ENCODE data around the gene CLDN7.

Gene CLDN7

DNA sequence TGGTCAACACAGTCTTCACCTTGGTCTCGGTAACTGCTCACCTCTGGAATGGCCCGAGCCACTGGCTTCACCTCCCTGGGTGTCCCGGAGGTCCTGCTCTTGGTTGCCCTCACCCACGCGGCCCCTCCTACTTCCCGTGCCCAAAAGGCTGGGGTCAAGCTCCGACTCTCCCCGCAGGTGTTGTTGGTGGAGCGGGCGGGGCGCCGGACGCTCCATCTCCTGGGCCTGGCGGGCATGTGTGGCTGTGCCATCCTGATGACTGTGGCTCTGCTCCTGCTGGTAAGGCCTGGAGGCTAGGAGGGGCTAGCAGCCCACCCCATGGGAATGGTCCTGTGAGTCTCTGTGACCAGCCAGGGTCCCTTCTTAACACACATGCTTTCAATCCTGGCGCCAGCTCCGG is 22.6 kb upstream of the CLDN7 start:
- no peak for DNase-seq

DNA sequence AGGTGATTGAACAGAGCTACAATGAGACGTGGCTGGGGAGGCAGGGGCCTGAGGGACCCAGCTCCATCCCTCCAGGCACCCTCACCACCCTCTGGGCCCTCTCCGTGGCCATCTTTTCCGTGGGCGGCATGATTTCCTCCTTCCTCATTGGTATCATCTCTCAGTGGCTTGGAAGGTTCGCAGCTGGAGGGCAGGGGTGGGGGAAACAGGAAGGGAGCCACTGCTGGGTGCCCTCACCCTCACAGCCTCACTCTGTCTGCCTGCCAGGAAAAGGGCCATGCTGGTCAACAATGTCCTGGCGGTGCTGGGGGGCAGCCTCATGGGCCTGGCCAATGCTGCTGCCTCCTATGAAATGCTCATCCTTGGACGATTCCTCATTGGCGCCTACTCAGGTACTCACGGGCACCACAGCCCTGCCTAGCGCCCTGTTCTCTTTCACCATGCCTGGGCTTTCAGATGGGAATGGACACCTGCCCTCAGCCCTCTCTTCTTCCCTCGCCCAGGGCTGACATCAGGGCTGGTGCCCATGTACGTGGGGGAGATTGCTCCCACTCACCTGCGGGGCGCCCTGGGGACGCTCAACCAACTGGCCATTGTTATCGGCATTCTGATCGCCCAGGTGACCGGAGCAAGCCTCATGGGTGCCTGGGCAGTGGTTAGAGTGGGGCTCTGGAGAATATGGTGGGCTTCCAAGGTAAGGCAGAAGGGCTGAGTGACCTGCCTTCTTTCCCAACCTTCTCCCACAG is 21.4 kb upstream of the CLDN7 start:
- DNase-seq: no peak

DNA sequence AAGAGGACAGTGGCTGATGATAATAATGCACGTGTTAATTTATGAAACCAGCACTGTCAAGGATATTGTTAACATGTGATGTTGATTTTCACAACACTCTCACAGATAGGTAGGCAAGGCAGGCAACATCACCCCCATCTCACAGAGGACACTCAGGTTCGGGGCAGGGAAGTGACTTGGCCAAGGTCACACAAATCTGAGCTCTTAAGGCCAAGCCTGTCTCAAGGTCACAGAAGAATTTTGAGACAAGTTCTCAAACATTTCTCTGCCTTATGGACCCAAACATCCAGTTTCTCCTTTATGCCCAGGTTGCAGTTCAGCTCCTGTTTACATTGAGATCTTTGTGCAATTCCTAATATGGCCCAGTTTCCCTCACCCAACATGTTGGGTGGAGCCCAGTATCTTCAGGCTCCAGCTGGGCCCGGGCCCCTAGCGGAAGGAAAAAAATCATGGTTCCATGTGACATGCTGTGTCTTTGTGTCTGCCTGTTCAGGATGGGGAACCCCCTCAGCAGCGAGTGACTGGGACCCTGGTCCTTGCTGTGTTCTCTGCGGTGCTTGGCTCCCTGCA is 20.6 kb upstream of the CLDN7 start:
- DNase-seq: no peak

DNA sequence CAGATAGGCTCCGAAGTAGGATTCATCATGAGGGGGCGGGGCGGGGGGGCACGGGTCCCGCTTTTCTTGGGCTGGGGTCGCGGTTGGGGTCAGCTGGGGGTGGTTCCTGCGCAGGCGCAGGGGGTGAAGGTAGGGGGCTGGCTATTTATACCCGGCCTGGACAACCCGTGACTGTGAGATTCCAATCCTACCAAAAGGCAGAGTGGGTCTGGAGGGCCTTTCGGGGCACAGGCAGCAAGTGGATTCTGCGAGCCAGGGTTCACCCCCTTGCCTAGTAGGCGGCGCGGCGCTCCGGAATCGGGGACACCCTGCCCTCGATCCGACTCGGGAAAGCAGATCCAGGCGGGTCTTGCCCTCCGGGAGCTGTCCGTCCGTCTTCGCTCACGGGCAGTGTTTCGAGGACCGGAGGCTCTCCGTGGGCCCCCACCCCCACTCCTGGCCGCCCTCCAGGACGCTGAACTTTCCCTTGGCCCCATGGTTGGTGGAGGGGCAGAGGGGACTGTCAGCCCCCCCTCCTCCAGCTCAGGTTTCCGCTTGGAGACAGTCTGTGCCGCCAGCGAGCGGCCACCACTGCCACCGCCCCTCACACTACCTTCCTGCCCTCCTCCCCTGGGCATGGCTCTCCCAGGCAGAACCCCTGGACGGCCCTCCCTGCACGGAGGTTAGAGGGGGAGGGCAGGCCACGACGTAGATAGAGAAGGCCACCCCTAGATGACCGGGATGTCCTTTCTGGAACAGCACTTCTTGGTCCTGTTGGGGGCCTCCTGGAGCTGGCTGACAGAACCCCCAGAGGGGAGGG is 19.9 kb upstream of the CLDN7 start:
- no peak for DNase-seq

DNA sequence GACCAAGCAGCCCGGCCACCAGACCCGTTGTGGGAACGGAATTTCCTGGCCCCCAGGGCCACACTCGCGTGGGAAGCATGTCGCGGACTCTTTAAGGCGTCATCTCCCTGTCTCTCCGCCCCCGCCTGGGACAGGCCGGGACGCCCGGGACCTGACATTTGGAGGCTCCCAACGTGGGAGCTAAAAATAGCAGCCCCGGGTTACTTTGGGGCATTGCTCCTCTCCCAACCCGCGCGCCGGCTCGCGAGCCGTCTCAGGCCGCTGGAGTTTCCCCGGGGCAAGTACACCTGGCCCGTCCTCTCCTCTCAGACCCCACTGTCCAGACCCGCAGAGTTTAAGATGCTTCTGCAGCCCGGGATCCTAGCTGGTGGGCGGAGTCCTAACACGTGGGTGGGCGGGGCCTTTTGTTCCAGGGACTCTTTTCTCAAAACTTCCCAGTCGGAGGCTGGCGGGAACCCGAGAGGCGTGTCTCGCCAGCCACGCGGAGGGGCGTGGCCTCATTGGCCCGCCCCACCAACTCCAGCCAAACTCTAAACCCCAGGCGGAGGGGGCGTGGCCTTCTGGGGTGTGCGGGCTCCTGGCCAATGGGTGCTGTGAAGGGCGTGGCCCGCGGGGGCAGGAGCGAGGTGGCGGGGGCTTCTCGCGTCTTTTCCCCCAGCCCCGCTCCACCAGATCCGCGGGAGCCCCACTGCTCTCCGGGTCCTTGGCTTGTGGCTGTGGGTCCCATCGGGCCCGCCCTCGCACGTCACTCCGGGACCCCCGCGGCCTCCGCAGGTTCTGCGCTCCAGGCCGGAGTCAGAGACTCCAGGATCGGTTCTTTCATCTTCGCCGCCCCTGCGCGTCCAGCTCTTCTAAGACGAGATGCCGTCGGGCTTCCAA is 19.0 kb upstream of the CLDN7 start, which contains the start of gene SLC2A4:
Gene SLC2A4, plus strand, starts transcription at position 645 of the 879 bp plus-strand sequence. Its CDS starts 217 bp downstream, at position 862.
- peak; percentile 94 for DNase-seq

DNA sequence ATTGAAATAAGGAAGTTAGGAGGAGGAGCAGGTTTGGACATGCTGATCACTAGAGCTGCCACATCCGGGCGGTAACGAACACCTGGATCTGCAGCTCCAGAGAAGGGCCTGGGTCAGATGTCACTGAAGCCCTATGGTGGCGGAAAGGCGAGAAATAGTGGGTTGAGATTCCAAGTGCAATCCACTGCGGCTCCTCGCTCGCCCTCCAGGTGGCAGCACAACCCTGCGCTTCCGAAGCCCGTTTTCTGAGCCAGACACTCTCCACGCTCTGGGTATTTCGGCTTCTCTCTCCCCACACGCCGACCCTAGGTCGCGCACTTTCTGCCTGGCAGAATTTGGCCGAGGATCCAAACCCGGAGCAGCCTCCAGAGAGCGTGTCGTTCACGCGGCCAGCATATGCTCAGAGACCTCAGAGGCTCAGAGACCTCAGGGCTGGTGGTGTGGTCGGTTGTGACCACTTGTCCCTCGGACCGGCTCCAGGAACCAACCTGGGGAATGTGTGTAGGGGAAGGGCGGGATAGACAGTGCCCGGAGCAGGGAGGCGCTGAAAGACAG is 18.3 kb upstream of the CLDN7 start:
- DNase-seq: peak; percentile 64

DNA sequence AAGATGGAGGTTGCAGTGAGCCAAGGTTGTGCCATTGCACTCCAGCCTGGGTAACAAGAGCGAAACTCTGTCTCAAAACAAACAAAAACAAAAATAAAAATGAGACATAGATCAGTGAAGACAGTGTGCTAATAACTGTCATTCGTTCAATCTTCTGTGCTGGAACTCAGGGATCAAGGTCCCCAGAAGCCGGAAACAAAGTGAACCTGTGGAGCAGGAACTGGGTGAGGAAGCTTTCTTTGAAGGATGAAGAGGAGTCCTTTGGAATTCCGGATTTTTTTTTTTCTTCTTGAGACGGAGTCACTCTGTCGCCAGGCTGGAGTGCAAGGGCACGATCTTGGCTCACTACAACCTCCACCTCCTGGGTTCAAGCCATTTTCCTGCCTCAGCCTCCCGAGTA is 17.2 kb upstream of the CLDN7 start:
- DNase-seq: no peak

DNA sequence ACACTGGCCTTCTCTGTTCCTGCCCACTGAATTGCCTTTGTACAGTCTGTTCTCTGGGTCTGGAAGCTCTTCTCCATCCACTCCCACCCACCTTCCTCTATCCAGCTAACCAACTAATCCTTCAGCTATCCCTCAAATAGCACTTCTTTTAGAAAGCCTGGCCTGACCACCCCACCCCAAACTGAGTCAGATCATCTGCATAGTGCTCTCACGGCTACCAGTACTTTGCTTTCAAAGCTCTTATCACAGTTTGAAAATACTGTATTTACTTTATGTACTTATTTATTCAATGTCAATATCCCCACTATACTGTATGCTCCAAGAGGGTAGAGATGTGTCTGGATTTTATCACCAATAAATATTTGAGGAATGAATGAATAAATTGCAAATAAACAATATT is 4.5 kb upstream of the CLDN7 start:
- no peak for DNase-seq

DNA sequence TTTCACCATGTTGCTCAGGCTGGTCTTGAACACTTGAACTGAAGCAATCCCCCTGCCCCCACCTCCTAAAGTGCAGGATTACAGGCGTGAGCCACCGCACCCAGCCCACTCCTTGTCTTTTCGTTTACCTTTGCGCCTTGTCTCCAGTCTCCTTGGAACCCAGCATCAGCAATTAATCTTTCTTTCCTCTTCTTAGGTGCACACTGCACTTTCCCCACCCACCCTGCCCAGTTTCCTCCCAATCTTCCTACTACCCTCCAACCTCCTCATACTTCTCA is 1.5 kb upstream of the CLDN7 start:
- DNase-seq: no peak

DNA sequence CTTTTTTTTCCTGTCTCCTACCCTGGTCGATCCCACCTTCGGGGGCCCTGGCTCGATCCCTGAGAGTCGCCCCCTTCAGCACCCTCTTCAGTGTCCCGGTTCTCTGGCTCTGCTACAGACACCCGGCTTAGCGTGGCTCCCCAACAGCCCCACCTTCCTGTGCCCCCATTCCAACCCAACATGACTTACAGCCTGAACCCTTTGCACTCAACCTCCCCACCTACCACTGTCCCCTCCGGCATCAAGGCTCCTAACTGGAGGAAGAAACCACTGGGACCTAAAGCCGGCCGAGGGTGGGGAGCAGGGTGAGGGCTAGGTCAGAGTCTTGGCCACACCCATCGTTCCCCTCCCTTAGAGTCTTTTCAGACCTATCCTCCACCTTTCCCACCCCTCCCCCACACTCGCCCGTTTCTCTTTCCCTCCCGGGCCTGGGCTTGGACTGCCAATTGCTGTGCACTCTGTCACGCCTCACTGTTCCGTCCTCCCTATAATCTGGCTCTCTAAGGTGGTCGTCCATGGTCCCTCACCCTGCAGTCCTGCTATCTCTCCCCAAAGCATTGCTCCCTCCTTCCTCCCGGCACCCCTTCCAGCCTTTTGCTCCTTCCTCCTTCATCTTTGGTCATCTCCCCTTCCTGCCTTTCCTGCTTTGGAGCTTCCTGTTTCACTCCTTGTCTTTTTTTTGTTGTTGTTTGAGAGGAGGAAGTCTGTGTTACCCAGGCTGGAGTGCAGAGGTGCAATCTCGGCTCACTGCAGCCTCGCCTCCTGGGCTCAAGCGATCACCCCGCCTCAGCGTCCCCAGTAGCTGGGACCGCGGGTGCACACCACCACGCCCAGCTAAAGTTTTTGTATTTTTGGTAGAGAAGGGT is 890 bp upstream of the CLDN7 start:
- no peak for DNase-seq

DNA sequence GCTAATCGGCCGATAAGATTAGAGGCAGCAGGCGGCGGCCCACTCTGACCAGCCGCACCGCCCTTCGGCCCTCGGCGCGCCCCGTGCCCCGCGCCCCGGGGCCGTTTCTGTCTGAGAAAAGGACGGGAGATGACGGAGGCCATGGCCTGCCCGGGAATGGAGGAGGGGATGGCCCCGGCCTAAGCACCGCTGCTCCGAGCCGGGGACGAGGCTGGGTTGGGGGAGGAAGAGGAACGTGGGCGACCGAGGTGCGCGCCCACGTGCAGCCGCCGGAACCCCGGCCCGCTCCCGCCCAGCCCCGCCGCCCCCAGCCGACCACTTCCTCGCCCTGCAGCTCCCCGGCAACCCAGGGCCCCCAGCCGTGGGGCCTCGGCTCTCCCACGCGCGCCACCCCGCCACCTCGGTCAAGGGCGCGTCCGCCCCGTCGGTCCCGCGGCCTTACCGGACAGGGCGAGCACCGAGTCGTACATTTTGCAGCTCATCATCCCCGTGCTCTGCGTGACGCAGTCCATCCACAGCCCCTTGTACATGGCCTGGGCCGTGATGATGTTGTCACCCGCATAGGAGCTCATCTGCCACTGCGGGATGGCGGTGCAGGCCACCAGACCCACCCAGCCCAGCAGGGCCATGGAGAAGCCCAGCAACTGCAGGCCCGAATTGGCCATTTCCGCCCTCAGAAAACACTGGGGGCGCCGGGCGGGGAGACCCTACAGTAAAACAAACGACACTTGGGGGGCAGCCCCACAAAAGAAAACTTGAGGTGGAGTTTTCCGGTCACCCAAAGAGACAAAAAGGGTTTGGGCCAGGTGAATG is 693 bp downstream of the CLDN7 start:
- no peak for DNase-seq

DNA sequence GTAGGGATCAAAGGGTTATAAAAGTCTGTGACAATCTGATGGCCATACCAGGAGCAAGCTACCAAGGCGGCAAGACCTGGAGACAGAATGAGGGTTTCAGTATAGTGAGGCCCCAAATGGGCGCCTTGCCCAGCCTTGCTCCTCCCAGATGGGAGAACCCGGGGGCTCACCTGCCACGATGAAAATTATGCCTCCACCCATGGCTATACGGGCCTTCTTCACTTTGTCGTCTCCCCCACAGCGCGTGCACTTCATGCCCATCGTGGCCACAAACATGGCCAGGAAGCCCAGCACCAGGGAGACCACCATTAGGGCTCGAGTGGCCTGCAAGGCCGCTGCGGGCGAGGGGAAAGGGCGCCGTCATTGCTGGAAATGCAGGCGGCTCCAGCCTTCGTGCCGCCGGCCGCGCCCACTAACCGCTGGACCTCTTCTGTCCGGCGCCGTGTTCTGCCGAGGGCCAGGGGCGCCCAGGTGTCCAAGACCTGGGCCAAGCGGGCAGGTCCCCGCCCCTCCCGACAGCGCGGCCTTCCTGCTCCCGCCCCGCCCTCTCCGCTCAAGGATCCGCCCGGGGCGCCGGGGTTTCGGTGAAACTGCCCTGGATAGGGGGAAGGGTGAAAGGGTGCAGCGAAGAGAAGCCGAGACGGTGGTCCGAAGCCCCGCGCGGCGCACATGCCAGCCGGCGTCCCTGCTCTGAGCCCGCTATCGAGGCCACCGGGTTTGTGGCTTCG is 1.5 kb downstream of the CLDN7 start:
- no peak for DNase-seq

DNA sequence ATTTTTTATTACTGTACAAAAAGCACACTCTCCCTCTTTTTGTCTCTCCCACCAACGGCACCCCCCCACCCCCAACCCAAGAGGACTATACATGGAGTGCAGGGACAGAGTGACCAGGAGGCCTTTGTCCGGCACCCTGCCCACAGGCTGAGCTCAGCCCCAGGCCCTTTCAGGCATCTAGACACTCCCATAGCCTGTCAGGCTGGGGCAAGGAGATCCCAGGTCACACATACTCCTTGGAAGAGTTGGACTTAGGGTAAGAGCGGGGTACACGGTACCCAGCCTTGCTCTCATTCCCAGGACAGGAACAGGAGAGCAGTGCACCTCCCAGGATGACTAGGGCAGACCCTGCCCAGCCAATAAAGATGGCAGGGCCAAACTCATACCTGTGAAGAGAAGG is 2.1 kb downstream of the CLDN7 start:
- no peak for DNase-seq

DNA sequence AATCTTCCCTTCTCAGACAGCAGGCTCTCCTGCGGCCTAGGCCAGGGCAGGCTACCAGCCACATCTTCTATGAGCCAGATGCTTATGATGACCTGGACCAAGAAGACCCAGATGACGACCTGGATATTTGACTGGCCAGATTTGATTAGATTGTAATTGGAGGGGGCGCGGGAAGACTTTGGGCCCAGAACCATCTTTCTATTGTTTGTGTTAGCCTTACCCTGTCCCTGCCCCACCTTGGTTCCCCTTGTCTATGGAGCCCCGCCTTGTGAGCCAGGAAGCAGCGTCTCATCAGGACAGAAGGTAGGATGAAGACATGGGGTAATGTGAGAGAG is 2.8 kb downstream of the CLDN7 start:
- no peak for DNase-seq

DNA sequence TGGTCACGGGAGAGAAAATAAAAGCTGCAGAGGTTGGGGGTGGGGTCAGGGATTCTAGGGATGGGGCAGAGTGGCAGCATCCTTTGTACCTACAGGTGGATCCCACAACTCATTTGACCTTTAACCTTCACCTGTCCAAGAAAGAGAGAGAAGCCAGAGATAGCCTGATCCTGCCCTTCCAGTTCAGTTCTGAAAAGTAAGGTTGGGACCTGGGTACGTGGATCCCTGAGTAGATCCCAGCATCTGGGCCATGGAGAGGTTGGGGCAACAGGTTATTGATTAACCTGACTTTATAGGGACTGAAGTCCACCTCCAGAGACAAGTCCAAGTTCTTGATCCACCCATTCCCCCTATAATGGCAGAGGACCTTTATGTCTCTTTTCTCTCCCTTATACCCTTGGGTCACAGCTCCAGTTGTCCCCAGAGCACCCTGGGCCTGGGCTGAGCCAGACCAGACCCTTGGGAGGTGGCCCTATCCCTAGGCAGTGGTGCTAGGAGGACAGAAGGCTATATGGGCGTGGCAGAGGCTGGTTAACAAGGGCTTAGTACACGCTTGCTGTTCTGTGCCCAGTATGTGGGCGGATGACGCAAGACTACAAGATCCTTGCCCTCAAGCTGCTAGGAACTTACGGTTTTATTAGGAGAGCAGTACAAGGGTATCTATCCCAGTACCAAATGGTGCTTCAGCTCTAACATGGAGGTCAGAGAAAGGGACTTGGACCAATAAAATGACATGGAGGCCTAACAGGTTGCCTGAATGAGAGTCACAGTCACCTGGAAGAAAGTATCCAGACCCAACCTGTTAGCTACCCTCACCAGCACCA is 3.3 kb downstream of the CLDN7 start:
- DNase-seq: no peak

DNA sequence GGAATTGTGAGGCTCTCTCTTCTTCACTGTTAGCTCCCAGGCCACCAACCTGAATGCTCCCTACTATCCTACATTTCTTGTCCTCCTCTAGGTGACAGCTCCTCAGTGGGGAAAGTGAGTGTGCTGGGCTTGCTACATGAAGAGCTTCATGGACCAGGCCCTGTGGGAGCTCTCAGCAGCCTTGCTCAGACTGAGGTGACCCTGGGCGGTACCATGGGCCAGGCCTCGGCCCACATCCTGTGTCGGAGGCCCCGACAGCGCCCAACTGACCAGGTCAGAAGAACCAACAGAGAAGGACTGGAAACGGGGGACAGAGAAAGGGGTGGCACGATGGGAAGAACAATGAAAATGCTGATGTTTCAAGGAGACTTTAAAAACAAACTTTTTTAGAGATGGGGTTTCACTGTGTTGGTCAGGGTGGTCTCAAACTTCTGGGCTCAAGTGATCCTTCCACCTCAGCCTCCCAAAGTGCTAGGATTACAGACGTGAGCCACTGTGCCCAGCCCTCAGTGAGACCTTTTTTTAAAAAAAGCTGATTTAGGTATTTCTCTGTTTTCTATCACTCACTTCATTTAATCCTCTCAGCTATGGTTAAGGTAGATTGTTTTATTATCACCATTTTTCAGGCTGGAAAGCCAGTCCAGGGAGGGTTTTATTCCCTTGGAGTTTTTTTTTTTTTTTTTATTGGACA is 5.4 kb downstream of the CLDN7 start:
- no peak for DNase-seq

DNA sequence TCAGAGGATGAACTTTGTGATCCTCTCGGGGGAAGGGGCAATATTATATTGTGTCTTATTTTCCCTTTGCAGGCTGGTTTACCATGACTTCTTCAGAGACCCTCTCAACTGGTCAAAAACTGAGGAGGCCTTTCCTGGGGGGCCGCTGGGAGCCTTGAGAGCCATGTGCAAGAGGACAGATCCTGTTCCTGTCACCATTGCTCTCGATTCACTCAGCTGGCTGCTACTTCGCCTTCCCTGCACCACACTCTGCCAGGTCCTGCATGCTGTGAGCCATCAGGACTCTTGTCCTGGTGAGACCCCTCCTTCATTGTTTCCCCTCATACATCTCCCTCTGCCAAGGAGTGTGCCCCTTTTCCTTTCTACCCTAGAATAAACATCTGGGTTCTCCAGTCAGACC is 7.8 kb downstream of the CLDN7 start:
- no peak for DNase-seq

DNA sequence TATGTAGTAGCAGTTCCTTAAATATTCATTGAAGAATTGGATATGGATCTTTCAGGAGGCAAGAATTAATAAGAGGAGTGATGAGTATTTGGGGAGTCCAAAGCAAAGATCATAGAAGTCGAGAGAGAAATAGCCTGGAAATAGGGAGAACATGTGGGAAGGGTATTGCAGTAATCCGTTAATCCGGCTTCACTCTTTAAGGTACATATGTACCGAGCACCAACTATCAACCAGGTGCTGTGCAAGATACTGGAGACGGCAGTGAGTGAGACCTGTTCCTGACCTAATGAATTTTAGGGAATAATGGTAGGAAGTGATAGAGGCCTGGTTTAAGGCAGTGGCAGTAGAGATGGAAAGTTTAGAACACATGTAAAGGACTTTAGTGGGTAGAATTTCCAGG is 9.2 kb downstream of the CLDN7 start:
- DNase-seq: no peak

All from fibroblast of skin of right quadriceps (primary cell).